ENCODE results near the gene AIG1. TPM values are rescaled to one million over a fixed set of nuclear protein-coding genes. Genes with fewer than 3 reads are reported as not detected.

AIG1 gene
- total and polyA plus RNA-seq, 2 experiments from 2014 or later, result 92.8 to 102 TPM

DNA sequence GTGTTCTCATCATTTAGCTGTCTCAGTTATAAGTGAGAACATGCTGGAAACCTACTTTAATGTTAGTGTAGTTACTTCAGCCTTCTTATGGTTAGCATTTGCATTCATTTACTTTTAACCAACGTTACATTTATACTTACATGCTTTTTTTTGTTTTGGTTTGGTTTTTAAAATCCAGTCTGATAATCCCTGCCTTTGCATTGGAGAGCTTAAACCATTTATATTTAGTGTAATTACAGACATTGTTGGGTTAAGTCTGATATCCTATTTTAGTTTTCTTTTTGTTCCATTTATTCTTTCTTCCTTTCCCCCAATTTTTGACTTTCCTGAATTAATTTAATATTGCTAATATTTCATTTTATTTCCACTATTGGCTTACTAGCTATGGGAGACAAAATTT lies 70.2 kb downstream of the AIG1 start:
- H3K36me3 ChIP-seq (replicated peaks; ENCODE audit: insufficient read depth, low read depth), result no peaks in the 10 kb centered on the region
- DNase-seq (ENCODE audit: low spot score), result no peak
- no peaks in the 10 kb centered on the region for H3K79me2 ChIP-seq
- no peak overlapping the region for H3K4me2 ChIP-seq
- no peaks in the 10 kb centered on the region for H4K20me1 ChIP-seq (ENCODE audit: insufficient read depth, poor library complexity, severe bottlenecking)
- TF ChIP-seq EZH2phosphoT487 (IDR thresholded peaks at IDR 0.05; ENCODE audit: low read depth, severe bottlenecking, unreplicated experiment) (no peak), EZH2 (IDR thresholded peaks at IDR 0.05; ENCODE audit: borderline replicate concordance) (no peak)
- TF ChIP-seq, protein P1, sequence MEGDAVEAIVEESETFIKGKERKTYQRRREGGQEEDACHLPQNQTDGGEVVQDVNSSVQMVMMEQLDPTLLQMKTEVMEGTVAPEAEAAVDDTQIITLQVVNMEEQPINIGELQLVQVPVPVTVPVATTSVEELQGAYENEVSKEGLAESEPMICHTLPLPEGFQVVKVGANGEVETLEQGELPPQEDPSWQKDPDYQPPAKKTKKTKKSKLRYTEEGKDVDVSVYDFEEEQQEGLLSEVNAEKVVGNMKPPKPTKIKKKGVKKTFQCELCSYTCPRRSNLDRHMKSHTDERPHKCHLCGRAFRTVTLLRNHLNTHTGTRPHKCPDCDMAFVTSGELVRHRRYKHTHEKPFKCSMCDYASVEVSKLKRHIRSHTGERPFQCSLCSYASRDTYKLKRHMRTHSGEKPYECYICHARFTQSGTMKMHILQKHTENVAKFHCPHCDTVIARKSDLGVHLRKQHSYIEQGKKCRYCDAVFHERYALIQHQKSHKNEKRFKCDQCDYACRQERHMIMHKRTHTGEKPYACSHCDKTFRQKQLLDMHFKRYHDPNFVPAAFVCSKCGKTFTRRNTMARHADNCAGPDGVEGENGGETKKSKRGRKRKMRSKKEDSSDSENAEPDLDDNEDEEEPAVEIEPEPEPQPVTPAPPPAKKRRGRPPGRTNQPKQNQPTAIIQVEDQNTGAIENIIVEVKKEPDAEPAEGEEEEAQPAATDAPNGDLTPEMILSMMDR (IDR thresholded peaks at IDR 0.05; ENCODE audit: poor library complexity), result no peak
- H2AFZ ChIP-seq, result no peak overlapping the region
- no peaks in the 10 kb centered on the region for H3K4me1 ChIP-seq (ENCODE audit: insufficient read depth)
- no peak overlapping the region for H3K4me3 ChIP-seq
- no peaks in the 10 kb centered on the region for H3K9me3 ChIP-seq (ENCODE audit: low read depth)
- H3K27me3 ChIP-seq, result no peaks in the 10 kb centered on the region
- WGBS (ENCODE audit: low lambda C conversion rate, missing lambda C conversion rate), result 81% methylated on average over 1 of the region's 1 CpG
- no peaks in the 10 kb centered on the region for H3K9me2 ChIP-seq (replicated peaks; ENCODE audit: insufficient read depth)
- H3K27ac ChIP-seq, result no peak overlapping the region

DNA sequence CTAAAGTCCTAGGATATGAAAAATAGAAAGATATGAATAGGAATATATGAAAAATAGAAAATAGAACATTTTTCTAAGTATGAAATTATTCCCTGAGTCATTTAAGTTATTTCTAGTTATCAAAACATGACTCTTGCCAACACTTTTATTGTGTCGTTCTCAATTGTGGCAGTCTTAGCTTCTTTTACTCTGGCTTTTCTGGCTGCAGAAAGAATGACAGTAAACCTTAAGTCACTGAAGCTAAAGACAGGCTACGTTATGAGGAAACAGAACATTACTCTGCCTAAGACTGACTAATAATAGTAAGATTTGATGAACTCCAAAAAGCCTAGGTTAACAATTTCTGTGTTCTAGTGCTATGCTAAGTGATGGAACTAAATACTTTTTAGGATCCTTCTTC lies 74.6 kb downstream of the AIG1 start:
- no peaks in the 10 kb centered on the region for H3K27me3 ChIP-seq
- 83% methylated on average over 2 of the region's 2 CpGs for WGBS (ENCODE audit: low lambda C conversion rate, missing lambda C conversion rate)
- no peaks in the 10 kb centered on the region for H3K79me2 ChIP-seq
- H3K27ac ChIP-seq, result no peak overlapping the region
- no peaks in the 10 kb centered on the region for H3K36me3 ChIP-seq (replicated peaks; ENCODE audit: insufficient read depth, low read depth)
- no peaks in the 10 kb centered on the region for H3K4me1 ChIP-seq (ENCODE audit: insufficient read depth)
- TF ChIP-seq EZH2 (IDR thresholded peaks at IDR 0.05; ENCODE audit: borderline replicate concordance), result no peak
- TF ChIP-seq, protein P1 (IDR thresholded peaks at IDR 0.05; ENCODE audit: poor library complexity), result no peak
- no peak for TF ChIP-seq EZH2phosphoT487 (IDR thresholded peaks at IDR 0.05; ENCODE audit: low read depth, severe bottlenecking, unreplicated experiment)
- no peaks in the 10 kb centered on the region for H4K20me1 ChIP-seq (ENCODE audit: insufficient read depth, poor library complexity, severe bottlenecking)
- no peak overlapping the region for H2AFZ ChIP-seq
- no peaks in the 10 kb centered on the region for H3K9me3 ChIP-seq (ENCODE audit: low read depth)
- no peak for DNase-seq (ENCODE audit: low spot score)
- H3K4me2 ChIP-seq, result no peak overlapping the region
- H3K9me2 ChIP-seq (replicated peaks; ENCODE audit: insufficient read depth), result no peaks in the 10 kb centered on the region
- H3K4me3 ChIP-seq, result no peak overlapping the region

DNA sequence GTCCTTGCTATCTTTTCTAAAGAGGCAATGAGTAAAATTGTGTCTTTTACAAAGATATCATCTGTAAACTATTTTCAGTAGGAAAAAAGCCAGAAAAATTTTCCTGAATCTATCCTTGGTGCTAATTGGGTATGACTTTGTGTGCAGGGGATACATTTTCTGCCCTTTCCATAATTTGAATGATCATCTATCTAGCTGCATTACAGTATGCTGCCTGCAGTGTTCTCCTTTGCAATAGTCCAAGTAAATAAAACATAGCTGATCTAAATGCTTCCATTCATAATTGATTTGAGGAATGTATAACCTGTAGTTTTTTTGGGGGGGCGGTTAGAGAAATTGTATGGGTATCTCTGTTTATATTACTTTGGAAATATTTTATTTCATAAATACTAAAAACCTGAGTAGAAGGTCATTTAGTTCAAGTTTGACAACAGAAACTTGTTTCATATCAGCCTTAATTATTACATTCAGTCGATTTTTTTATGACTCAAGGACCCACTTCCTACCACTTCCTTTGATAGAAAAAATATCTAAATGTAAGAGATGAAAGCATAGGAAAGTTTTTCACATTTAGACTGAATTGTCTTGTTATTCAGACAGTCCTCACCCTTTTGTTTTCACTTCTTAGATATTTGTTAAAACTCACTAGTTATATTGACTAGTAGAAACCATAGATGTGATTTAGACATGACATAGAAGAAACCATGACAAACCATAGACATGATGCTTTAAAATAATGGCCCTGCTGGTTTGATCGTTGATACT lies 75.3 kb downstream of the AIG1 start:
- DNase-seq (ENCODE audit: low spot score), result no peak

More for the DNA sequence above, 75.3 kb downstream of the AIG1 start:
- no peaks in the 10 kb centered on the region for H3K27me3 ChIP-seq
- H3K79me2 ChIP-seq, result no peaks in the 10 kb centered on the region
- no peaks in the 10 kb centered on the region for H3K9me2 ChIP-seq (replicated peaks; ENCODE audit: insufficient read depth)
- H4K20me1 ChIP-seq (ENCODE audit: insufficient read depth, poor library complexity, severe bottlenecking), result no peaks in the 10 kb centered on the region
- WGBS (ENCODE audit: low lambda C conversion rate, missing lambda C conversion rate), result 89% methylated on average over 3 of the region's 3 CpGs
- TF ChIP-seq EZH2phosphoT487 (IDR thresholded peaks at IDR 0.05; ENCODE audit: low read depth, severe bottlenecking, unreplicated experiment) (no peak), EZH2 (IDR thresholded peaks at IDR 0.05; ENCODE audit: borderline replicate concordance) (no peak)
- TF ChIP-seq, protein P1 (IDR thresholded peaks at IDR 0.05; ENCODE audit: poor library complexity), result no peak
- H3K36me3 ChIP-seq (replicated peaks; ENCODE audit: insufficient read depth, low read depth), result no peaks in the 10 kb centered on the region
- no peaks in the 10 kb centered on the region for H3K9me3 ChIP-seq (ENCODE audit: low read depth)
- H3K4me3 ChIP-seq, result no peak overlapping the region
- no peaks in the 10 kb centered on the region for H3K4me1 ChIP-seq (ENCODE audit: insufficient read depth)
- no peak overlapping the region for H2AFZ ChIP-seq
- no peak overlapping the region for H3K4me2 ChIP-seq
- no peak overlapping the region for H3K27ac ChIP-seq

Data from hepatocyte (in vitro differentiated cells).